GM18868 (cell line): ENCODE measurements around the gene SLC6A16.

Source experiments
- ATAC-seq: cut with Tn5 transposase; IDR thresholded peaks from one replicate; pipeline ENCODE4 v1.9.1; 2021; ENCODE audit warnings: mild to moderate bottlenecking, moderate library complexity; ENCODE audit not compliant: unreplicated experiment

Gene SLC6A16

GRCh38 chr19:49347191-49347590 is 22.2 kb upstream of the SLC6A16 start:
- ATAC-seq, result no peak

- ATAC-seq, result no peak
Measured at GRCh38 chr19:49344505-49345423, 19.8 kb upstream of the SLC6A16 start.

GRCh38 chr19:49343123-49343522 is 18.1 kb upstream of the SLC6A16 start:
- no peak for ATAC-seq

- no peak for ATAC-seq
Measured at GRCh38 chr19:49342291-49342721, 17.3 kb upstream of the SLC6A16 start.

- ATAC-seq, result no peak
Measured at GRCh38 chr19:49340865-49341718, 16.1 kb upstream of the SLC6A16 start.

- peak; percentile 78 for ATAC-seq
Measured at GRCh38 chr19:49340069-49340864, 15.3 kb upstream of the SLC6A16 start.

GRCh38 chr19:49339301-49340068 is 14.5 kb upstream of the SLC6A16 start:
- ATAC-seq, result no peak

GRCh38 chr19:49338691-49339300 is 13.8 kb upstream of the SLC6A16 start:
- ATAC-seq, result no peak

GRCh38 chr19:49338023-49338677 is 13.2 kb upstream of the SLC6A16 start:
- no peak for ATAC-seq

- ATAC-seq, result no peak
Measured at GRCh38 chr19:49337267-49338022, 12.5 kb upstream of the SLC6A16 start.

GRCh38 chr19:49336482-49337266 is 11.7 kb upstream of the SLC6A16 start:
- no peak for ATAC-seq

- ATAC-seq, result no peak
Measured at GRCh38 chr19:49335784-49336481, 10.9 kb upstream of the SLC6A16 start.

- ATAC-seq, result no peak
Measured at GRCh38 chr19:49335071-49335783, 10.2 kb upstream of the SLC6A16 start, which contains the start of gene CD37. TSS of gene CD37 (plus strand) at chr19:49335406. CDS start at chr19:49335541, 135 bp downstream.

- peak; percentile 65 for ATAC-seq
Measured at GRCh38 chr19:49333811-49334288, 8.9 kb upstream of the SLC6A16 start.

GRCh38 chr19:49333418-49333805 is 8.4 kb upstream of the SLC6A16 start:
- ATAC-seq, result no peak
